Heart left ventricle (tissue), 13 donors: ENCODE results near the gene CARD14.

Source experiments
- CTCF ChIP-seq, 12 donors: fragments of 200-600 bp; sonication (generic) in 4 of 12; IDR thresholded peaks; one replicate each; pipeline versions ENCODE4 v1.5.0 to v1.8.0; 2018 to 2022; ENCODE audit warnings: antibody characterized with exemption in 12 of 12, mild to moderate bottlenecking in 5 of 12
- POLR2A ChIP-seq, 2 donors: fragments of 450-650 bp; IDR thresholded peaks; one replicate each; pipeline ENCODE4 v1.6.1; 2017; ENCODE audit warnings: antibody characterized with exemption in 2 of 2, mild to moderate bottlenecking in 2 of 2, moderate library complexity in 2 of 2
- donor health status: ischemic (EF 13 %, LVEDD 7.1; RV severe dilation, severe dysfunction).
- donor health status: DM: no; HTN: yes; CAD: no.
- donor health status: DM: no; HTN: no; CAD: no.
- donor health status: ischemic (EF 25% LVEDD 6.9; RV normal size, moderate dysfunction).
- donor health status: ischemic (EF 25% LVEDD 5.7; RV mildly dilated, moderate dysfunction).
- donor health status: ischemic (EF 35%, LVEDD 5.7; RV mildly dilated, moderate dysfunction).
- donor health status: nonischemic (EF 11% LVEDD 7.7; RV severe dilation, severe dysfunction).
- donor health status: DM: yes; HTN: yes; CAD: no.
- donor health status: PGD.
- donor health status: ischemic (EF 29% LVEDD 5.4; RV normal size, mild dysfunction).
- donor health status: nonischemic (EF 23%, LVEDD 6.1; RV moderate dilation, normal function).

- TF ChIP-seq CTCF (IDR thresholded peaks at IDR 0.05) (no peak), POLR2A (IDR thresholded peaks at IDR 0.05) (no peak)
Measured at GRCh38 chr17:80125656-80126448, 44.0 kb upstream of the CARD14 start.
